ENCODE data around the gene ENOX1. TPM values are rescaled to one million over a fixed set of nuclear protein-coding genes. Genes with fewer than 3 reads are reported as not detected.

The ENOX1 gene
- total RNA-seq, 2 donors from 2014 or later = 0.22 to 1.4 TPM

DNA sequence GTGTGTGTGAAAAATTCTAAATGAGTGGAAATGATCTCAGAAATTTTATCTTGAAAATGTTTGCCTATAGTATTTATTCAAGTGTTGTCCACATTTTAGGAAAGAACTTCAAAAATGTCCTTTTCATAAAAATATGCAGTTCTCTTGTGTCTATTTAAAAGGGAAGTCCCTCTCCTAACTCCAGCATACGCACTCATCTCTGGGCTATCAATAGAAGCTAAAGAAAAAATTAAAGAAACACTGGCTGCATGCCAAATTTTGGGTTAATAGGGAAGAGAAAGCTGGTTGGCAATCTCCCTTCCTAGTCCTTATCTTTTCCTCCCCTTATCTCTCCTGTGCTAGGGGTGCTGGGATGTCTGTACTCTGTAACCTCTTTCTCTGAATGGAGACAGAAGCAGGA, 313.3 kb downstream of the ENOX1 start:
- DNase-seq = no peak
- TF ChIP-seq, protein P1, sequence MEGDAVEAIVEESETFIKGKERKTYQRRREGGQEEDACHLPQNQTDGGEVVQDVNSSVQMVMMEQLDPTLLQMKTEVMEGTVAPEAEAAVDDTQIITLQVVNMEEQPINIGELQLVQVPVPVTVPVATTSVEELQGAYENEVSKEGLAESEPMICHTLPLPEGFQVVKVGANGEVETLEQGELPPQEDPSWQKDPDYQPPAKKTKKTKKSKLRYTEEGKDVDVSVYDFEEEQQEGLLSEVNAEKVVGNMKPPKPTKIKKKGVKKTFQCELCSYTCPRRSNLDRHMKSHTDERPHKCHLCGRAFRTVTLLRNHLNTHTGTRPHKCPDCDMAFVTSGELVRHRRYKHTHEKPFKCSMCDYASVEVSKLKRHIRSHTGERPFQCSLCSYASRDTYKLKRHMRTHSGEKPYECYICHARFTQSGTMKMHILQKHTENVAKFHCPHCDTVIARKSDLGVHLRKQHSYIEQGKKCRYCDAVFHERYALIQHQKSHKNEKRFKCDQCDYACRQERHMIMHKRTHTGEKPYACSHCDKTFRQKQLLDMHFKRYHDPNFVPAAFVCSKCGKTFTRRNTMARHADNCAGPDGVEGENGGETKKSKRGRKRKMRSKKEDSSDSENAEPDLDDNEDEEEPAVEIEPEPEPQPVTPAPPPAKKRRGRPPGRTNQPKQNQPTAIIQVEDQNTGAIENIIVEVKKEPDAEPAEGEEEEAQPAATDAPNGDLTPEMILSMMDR (IDR thresholded peaks at IDR 0.05) = no peak

GRCh38 chr13:43472980-43473379, 313.8 kb downstream of the ENOX1 start:
- TF ChIP-seq, protein P1 (IDR thresholded peaks at IDR 0.05) = no peak

More for the DNA sequence above, 313.3 kb downstream of the ENOX1 start:
- H3K27me3 ChIP-seq = no peaks in the 10 kb centered on the region
- no peaks in the 10 kb centered on the region for H3K36me3 ChIP-seq
- intact Hi-C loops (cut with DNase I) = no loop called here
- no peak overlapping the region for H3K9ac ChIP-seq (ENCODE audit: low read depth in 2 of 2, low read length in 2 of 2)
- H3K27ac ChIP-seq = no peak overlapping the region
- no peaks in the 10 kb centered on the region for H3K4me1 ChIP-seq
- no peak overlapping the region for H3K4me3 ChIP-seq
- H3K9me3 ChIP-seq = no peaks in the 10 kb centered on the region

GRCh38 chr13:43472339-43472738, 314.4 kb downstream of the ENOX1 start:
- DNase-seq = no peak

More at GRCh38 chr13:43472980-43473379, 313.8 kb downstream of the ENOX1 start:
- H3K27me3 ChIP-seq = no peaks in the 10 kb centered on the region
- no peaks in the 10 kb centered on the region for H3K9me3 ChIP-seq
- no peak for DNase-seq
- intact Hi-C loops (cut with DNase I) = no loop called here
- H3K4me1 ChIP-seq = no peaks in the 10 kb centered on the region
- H3K4me3 ChIP-seq = no peak overlapping the region
- H3K36me3 ChIP-seq = no peaks in the 10 kb centered on the region
- H3K9ac ChIP-seq (ENCODE audit: low read depth in 2 of 2, low read length in 2 of 2) = no peak overlapping the region
- no peak overlapping the region for H3K27ac ChIP-seq

DNA sequence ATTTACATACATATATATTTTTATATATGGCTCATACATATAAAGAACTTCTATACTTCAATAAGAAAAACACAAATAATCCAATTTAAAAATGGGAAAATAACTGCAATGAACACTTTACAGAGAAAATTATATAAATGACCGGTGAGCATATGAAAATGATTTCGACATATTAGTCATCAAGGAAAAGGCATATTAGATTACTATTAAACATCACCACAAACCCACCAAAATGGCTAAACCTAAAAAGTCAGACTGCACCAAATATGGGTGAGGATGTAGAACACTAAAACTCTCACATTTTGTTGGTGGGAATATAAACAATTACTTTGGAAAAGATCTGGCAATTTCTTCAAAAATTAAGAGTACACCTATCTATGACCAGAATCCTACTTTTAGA, 316.2 kb downstream of the ENOX1 start:
- no peaks in the 10 kb centered on the region for H3K4me1 ChIP-seq
- H3K9me3 ChIP-seq = no peaks in the 10 kb centered on the region
- no peak overlapping the region for H3K27ac ChIP-seq
- TF ChIP-seq, protein P1 (IDR thresholded peaks at IDR 0.05) = no peak
- no peak for DNase-seq
- no peak overlapping the region for H3K9ac ChIP-seq (ENCODE audit: low read depth in 2 of 2, low read length in 2 of 2)
- H3K27me3 ChIP-seq = no peaks in the 10 kb centered on the region
- intact Hi-C loops (cut with DNase I) = no loop called here
- no peak overlapping the region for H3K4me3 ChIP-seq
- H3K36me3 ChIP-seq = no peaks in the 10 kb centered on the region

More at GRCh38 chr13:43472339-43472738, 314.4 kb downstream of the ENOX1 start:
- no peak overlapping the region for H3K4me3 ChIP-seq
- H3K9ac ChIP-seq (ENCODE audit: low read depth in 2 of 2, low read length in 2 of 2) = no peak overlapping the region
- H3K9me3 ChIP-seq = no peaks in the 10 kb centered on the region
- H3K27ac ChIP-seq = no peak overlapping the region
- H3K4me1 ChIP-seq = no peaks in the 10 kb centered on the region
- H3K27me3 ChIP-seq = no peaks in the 10 kb centered on the region
- TF ChIP-seq, protein P1 (IDR thresholded peaks at IDR 0.05) = no peak
- intact Hi-C loops (cut with DNase I) = no loop called here
- H3K36me3 ChIP-seq = no peaks in the 10 kb centered on the region

GRCh38 chr13:43469791-43470190, 317.0 kb downstream of the ENOX1 start:
- H3K4me3 ChIP-seq = no peak overlapping the region
- TF ChIP-seq, protein P1 (IDR thresholded peaks at IDR 0.05) = no peak
- no peak overlapping the region for H3K27ac ChIP-seq
- no peaks in the 10 kb centered on the region for H3K9me3 ChIP-seq
- no peak for DNase-seq
- intact Hi-C loops (cut with DNase I) = no loop called here
- no peaks in the 10 kb centered on the region for H3K4me1 ChIP-seq
- H3K9ac ChIP-seq (ENCODE audit: low read depth in 2 of 2, low read length in 2 of 2) = no peak overlapping the region
- no peaks in the 10 kb centered on the region for H3K27me3 ChIP-seq
- no peaks in the 10 kb centered on the region for H3K36me3 ChIP-seq

All from colonic mucosa (tissue), 4 donors.